Measurements from ENCODE around the gene TPK1.

DNA sequence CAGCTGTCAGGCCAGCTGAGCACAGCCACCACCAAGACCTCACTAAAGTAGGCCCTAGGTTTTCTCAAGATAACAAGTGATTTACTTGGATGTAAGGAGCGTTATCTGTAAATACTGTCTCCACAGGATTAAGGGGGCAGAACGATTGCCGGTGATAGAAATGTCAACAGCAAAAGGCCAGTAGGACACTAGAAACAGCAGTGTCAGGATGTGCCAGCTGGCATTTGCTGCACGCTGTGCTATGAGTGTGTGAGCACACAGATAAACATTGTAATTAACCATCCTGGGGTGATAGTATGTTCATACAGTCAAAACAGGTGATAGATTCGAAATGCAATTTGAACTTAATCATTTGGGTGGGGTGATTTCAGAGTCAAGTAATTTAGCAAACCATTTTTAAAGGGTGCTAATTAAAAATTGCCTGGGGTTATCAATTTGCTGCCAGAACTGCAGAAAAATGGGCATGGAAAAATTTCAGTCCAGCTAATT lies 396.1 kb downstream of the TPK1 start:
- TF ChIP-seq TAF1 (IDR thresholded peaks at IDR 0.05; ENCODE audit: low read depth, low read length) = no peak
- no peak for TF ChIP-seq POLR2A (IDR thresholded peaks at IDR 0.05; ENCODE audit: control extremely low read depth in 1 of 2, low read depth in 2 of 2, low read length in 2 of 2)
- no peak for TF ChIP-seq SP4 (IDR thresholded peaks at IDR 0.05; ENCODE audit: low read length)
- TF ChIP-seq RXRA (IDR thresholded peaks at IDR 0.05; ENCODE audit: insufficient read depth, low read depth, low read length) = no peak
- TF ChIP-seq CTCF (IDR thresholded peaks at IDR 0.05; ENCODE audit: control extremely low read depth in 1 of 3, insufficient read depth in 1 of 3, low read depth in 1 of 3, low read length in 3 of 3) = no peak
- TF ChIP-seq NRF1 (IDR thresholded peaks at IDR 0.05; ENCODE audit: low read depth, low read length) = no peak
- no peak for TF ChIP-seq KDM5A (IDR thresholded peaks at IDR 0.05; ENCODE audit: low read length)
- TF ChIP-seq, protein P1, sequence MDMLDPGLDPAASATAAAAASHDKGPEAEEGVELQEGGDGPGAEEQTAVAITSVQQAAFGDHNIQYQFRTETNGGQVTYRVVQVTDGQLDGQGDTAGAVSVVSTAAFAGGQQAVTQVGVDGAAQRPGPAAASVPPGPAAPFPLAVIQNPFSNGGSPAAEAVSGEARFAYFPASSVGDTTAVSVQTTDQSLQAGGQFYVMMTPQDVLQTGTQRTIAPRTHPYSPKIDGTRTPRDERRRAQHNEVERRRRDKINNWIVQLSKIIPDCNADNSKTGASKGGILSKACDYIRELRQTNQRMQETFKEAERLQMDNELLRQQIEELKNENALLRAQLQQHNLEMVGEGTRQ (IDR thresholded peaks at IDR 0.05; ENCODE audit: low read length) = no peak
- no peak for TF ChIP-seq MAX (IDR thresholded peaks at IDR 0.05)
- no peak for TF ChIP-seq EZH2 (IDR thresholded peaks at IDR 0.05; ENCODE audit: low read depth, low read length, severe bottlenecking)
- TF ChIP-seq EP300 (IDR thresholded peaks at IDR 0.05; ENCODE audit: borderline replicate concordance in 1 of 2, low read depth in 2 of 2, low read length in 2 of 2) = no peak
- no peak for TF ChIP-seq MAFK (IDR thresholded peaks at IDR 0.05; ENCODE audit: low read depth, low read length)

Measured in H1 (cell line).